IPS-NIHi7 (cell line): ENCODE results near the gene USP2.

Experiments used
- DNase-seq: peaks from one replicate; pipeline ENCODE4 v3.0.0; 2012; ENCODE audit warnings: mixed read lengths; ENCODE audit errors: extremely low spot score

Gene USP2

DNA sequence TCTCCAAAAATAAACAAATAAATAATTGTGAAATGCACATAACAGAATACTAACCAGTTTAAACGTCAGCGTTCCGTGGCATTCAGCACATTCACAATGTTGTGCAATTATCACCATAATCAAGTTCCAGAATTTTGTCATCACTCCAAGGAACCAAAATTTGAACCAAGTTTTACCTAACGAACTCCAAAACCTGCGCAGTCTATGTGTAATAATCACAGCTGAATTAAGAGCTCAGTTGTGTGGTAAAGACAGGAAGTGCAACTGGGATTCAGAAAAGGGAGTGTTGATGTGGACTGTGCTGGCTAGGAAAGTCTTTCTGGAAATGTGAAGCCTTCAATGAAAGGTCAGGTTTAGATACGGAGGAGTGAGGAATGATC lies 59.1 kb downstream of the USP2 start:
- no peak for DNase-seq

DNA sequence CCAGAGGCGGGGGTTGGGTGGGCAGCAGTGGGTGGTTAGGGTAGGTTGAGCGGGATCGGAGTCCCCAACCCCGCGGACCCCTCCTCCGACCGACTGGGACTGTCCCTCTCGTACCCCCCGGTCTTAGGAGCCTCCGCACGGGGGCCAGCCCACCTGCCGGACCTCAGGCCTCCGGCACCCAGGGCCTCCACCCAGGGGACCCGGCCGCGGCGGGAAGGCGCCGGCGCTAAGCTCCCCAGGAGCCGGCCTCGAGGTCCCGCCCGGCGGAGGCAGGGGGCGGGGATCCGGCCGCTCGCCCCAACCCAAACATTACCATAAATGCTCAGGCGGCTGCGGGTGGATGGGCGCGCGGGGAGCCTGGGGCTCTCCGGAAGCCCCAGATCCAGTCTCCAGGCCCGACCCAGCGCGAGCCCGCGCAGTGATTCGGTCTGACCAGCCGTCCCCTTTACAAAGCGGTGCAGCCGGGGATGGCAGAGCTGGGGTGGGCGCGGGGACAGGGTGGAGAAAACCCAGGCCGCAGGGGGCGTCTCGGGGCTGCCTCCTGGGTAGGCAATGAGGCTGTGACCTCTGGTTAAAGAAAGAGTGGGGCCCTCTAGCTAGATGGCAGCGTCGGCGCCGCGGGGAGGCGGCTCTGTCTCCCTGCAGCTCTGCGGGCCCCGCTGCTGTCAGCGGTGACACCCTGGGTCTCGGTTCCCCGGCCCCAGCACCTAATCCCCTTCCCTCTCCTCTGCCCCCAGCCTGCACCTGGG lies 60.5 kb downstream of the USP2 start:
- DNase-seq = peak; percentile 51

DNA sequence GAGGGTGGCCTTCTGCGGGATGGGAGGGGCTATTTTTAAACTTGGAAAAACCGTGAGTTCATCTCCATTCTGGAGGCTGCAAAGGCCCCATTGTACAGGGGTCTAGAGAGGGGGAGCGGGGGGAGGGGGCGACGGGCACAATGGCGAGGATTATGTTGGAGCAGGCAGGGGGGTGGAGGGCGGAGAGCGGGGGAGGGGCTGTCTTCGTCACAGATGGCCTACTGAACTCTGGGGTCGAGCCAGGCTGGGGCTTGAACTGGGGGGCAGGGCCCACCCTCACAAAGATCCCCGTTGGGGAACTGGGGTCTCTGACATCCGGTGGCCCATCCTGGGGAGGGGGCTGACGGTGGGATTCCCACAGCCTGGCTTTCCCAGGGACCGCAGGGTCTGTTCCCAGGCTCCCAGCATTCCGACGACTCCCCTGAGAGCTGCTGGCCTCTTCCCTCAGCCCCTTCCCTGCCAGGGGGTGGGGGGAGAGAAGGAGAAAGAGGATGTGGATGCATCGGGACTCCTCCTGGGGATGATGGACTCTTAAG lies 61.2 kb downstream of the USP2 start:
- no peak for DNase-seq

DNA sequence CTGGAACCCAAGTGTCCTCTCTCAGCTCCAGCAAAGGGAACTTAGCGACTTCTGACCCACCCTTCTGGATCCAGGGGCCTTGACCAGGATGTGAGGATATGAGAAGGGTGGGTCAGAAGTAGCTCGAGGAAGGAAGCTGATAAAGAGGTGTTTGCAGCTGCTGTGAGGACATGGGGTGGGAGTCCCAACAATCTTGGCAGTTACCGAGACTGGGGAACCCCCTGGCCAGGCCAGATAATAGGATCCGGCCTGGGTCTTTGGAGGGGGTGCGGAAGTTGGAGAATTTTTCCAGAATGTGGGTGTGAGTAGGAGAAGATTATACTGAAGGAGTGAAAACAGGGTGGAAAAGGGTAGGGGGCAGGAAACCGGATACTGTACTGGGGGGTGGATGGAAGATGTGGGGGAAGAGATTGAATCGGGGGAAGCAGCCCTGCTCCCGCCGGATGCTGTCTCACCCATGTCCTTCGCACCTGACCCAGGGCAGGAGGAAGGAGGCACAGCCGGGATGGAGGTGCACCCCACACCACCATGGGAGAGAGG lies 61.7 kb downstream of the USP2 start:
- DNase-seq = no peak

DNA sequence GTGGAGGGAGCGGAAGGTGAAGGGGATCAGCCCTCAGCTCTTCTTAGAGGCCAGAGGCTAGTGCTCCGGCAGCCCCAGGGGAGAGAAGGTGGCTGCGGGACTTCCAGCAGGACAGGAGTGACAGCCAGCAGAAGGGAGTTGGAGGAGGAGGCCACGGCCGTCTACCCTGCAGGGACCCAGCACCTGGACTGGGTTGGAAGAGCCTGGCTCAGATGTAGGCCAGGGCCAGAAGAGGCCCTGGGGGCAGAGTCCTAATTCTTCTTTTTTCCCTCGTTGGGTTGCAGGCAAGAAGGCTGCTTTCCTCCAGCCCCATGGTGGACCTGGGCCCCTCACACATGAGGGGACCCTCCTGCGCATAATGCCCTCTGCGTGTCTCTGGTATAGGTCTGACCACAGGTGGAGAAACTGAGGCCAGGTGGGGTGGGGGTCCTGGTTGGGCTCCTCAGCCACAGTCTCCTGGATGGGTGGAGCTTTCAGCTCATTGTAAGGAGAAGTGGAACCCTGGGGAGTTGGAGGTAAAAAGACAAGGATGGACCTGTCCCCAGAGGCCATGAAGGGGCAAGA lies 62.3 kb downstream of the USP2 start:
- DNase-seq = no peak

DNA sequence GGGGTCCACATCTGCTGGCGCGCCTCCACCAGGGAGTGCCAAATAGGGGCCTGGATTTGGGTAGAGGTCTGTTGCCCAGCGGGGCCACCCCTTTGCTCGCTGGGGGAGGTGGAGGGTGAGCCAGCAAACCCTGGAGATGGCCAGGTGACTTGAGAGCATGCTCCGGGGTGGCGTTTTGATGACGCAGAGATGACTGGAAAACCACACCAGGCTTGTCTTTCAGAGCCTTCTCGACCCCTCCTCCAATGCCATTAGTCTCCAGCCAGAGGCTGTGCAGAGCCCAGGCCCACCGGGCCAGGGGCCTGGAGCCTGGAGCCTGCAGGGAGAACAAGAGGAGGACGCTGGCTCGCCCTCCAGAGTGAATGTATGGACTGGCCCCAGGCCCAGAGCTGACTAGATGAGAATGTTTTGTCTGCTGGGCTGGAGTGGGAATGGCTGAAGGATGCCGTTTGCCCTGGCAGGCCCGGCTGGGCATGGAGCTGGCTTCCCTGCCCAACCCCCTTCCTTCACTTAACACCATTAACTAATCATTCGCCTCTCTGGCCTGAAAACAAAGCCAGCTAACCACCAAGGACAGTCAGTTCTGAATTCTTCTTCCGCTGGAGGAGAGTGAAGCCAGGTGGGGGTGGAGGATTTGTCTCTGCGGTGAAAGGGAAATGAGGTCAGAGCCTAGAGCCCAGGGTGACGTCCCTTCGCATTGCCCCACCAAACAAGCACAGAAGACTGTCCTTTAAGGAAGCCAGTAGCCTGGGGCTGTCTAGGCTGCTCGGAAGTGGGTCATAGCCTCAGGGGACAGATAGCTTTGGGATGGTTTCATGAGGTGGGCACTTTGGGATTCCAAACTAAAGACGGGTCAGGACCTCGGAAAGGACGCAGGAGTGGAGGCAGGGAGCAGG lies 63.0 kb downstream of the USP2 start:
- DNase-seq = peak; percentile 52

DNA sequence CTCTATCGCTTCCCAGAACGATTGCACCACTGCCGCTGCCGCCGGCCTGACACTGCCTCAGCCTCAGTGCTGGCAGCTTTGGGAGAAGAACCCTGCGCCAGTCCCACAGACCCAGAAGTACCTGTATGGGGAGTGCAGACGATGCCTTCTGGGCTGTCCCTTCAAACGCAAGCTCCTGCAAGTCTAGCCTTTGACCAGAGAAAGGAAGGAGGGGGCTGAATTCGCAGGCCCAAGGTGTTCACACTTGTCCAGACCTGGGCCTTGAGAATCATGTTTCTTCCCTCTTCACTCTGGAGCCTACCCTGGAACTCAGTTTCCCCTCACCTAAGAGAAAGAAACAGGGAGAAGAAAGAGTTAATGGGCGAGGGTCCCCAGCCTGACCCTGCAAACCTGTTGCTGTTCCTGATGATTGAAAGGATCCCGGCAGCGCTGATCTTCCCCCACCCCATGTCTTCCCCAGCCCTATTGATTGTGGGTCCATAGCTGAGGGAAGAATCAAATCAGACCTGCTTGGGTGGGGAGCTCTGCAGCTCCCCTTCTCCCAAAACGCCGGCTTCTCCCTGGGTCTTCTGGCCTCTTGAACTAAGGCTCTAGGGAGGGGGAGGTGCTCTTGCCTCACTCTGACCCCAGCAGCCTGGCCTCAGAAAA lies 63.8 kb downstream of the USP2 start:
- no peak for DNase-seq

DNA sequence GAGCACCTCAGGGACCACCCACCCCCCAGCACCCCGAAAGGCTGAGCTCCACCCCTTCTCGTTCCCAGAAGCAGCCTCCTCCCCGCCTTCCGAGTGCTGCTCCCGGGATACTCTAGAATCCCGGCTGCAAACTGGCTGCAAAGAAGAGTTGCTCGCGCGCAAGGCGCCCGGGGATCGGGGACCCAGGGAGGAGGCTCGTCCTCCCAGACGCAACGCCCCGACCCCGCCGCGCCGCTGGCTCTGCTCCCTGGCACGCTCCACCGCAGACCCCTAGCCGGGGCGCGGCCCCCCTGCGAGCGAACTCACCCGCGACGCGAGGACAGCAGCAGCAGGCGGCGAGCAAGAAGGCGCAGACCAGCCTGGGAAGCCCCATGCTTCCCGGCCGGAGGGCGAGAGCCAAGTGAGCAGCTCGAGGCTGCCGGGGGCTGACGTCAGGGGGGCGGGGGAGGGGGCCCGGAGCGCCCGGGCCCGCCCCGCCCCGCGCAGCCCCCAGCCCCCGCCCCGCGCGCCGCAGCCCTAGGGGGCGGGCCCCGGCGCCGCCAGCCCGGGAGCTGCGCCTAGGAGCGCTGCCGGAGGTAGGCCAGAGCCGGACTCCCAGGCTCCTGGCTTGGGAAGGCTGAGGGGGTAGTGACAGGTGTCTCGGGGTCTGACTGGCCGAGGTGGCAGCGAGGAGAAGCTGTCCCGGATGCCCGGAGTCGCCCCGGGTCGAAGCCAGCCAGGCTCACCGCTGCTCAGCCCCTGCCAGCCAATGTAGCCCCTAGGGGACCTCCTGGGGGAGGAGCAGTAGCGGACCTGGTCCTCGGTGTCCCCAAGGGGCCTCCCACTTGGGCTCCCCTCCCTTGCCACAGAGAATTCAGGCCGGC lies 64.5 kb downstream of the USP2 start, which contains the start of gene MCAM:
TSS of gene MCAM (minus strand) at position 402 of the 863 bp plus-strand sequence. CDS start at position 373, 29 bp downstream.
- DNase-seq = peak; percentile 82

DNA sequence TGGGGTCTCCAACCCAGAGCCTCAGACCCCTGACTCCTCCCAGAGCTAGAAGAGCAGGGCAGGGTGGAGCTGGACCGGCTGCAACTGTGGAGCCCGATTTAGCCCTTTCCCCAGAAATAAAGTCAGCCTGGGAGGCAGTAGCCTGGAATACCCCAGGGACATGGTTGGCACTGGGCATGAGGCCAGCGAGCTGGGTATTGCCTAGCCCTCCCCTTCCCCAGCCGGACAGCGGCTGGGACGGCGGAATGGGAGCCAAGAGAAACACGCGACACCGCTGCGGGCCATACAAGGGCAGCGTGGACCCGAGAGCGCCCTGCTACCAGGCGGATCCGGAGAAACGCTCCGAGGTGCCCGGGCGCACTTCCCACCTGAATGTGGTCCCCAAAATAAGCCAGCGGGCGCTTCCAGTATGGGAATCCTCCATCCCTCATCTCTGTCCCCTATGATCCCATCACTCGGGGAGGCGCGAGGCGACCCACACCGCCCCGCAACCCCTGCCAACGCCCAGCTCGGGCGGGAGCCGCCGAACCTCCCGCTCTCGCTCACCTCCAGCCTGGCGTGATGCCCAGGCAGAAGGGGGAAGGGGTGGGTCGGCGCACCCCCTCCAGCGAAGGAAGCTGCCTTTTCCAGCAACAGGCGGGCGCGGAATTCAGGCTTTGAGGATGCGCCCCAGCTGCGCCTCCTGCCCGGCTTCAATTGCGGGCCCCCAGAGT lies 65.3 kb downstream of the USP2 start:
- no peak for DNase-seq

DNA sequence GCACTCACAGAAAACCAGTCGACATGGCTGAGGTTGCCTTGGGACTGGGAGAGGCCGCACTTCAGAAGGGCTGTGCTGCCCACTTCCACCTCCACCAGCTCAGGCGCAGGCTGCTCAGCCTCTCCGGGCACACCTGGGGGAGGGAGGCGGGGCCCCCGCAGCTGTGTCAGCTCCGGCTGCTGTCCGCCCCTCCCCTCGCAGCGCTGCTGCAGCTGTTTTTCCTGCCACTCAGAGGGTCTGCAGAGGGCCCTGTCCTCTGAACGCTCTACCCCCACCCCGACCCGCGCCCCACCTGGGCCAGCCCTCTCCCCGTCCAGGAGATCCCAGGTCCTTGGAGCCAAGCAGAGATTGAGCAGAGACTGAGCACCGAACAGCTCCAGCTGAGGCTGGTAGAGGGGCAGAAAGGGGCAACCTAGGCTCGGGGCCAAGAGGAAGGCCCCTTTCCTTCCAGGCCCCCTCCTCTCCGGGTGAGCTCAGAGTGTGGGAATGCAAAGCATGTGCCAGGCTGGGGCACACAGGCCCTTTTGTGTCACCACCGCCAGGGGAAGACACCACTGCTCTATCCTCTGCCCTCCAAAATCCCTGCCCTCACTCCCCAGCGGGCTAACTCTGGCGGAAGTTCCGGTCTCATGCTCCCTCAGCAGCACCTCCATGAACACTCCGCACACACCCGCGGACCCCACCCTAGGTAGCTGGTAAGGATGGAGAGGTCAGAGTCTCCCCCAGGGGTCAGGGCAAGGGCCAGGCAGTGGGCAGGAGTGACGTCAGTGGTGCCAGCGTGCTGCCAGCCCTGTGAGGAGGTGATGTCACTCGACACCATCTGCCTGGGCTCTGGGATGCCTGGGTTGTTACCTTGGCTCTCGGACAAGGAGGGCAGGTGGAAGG lies 66.1 kb downstream of the USP2 start:
- peak; percentile 75 for DNase-seq

DNA sequence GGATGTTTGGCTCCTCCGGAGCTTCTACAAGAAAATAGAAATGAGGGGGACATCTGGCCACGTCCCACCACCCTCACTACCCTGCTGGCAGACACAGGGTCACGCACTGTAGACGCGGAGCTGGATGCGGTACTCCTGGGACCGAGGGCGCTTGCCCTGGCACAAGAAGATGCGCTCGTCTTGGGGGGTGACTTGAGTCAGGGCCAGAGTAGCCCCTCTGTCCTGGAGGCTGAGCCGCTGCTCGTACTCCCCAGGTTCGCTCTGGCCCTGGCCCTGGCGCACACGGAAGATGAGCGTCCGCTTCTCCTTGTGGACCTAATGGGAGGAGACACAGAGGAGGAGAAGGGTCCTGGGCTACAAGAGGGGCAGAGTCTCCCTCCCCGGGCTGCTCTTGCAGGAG lies 66.8 kb downstream of the USP2 start:
- no peak for DNase-seq

DNA sequence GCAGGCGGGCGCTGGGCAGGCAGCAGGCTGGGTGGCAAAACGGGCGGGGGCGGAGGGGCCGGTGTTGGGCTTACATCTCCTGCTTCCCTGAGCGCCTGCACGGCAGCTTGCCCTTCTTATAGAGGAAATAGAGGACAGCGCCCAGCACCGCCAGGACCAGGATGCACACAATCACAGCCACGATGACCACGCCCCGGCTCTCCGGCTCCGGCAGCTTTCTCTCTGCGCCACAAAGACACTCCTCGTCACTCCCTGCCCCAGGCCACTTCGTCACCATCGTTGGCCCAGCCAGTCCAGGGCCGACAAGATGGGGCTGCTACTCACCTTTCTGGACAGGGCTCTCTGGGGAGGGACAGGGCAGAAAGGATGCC lies 70.8 kb downstream of the USP2 start:
- DNase-seq = no peak

DNA sequence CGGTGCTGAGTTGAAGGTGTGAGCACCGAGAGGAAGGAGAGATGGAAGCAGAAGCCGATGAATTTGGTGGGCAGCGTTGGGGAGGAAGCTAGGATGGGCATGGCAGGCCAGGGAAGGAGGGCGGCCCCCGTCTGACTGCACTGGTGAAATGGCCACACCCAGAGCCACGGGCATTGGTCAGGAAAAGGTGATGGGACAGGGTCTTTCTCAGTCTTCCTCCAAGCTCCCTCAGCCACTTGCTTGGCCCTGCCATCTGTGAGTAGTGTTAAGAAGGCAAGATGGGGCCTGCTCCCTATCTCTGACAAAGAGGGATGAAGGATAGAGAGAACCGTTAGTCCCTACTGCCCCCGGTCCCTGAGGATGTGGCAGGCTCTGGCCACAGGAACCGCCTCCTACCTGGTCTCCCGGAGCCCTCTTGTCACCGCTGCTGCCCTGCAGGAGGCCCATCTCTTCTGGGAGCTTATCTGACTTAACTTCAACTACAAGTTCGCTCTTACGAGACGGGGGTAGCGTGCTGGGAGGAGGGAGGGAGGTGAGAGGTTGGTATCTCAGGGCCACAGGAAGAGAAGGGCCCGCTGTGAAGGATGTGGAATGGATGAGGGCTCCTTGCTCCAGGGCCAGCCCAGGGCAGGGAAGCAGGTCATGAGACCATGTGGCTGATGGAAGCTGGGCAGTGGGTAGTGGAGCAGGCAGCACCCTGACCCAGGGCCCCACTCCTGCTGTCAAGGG lies 71.4 kb downstream of the USP2 start:
- DNase-seq = no peak

DNA sequence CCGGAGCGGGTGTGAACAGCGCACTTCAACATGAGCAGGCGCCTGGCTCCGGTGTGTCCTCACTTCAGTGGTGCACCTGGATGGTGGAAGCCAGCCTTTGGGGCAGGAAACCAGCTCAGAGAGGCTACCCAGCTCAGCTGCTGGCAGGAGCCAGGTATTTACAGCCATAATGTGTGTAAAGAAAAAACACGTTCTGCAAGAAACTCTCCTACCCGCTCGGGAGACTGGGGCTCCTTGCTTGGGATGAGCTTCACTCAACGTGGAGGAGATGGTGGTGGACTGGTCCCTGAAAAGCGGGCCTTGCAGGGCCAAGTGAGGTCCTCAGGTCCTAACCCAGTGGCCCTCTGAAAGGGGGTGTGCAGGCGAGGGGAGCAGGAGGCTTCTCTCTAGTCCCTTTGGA lies 72.1 kb downstream of the USP2 start:
- DNase-seq = no peak

DNA sequence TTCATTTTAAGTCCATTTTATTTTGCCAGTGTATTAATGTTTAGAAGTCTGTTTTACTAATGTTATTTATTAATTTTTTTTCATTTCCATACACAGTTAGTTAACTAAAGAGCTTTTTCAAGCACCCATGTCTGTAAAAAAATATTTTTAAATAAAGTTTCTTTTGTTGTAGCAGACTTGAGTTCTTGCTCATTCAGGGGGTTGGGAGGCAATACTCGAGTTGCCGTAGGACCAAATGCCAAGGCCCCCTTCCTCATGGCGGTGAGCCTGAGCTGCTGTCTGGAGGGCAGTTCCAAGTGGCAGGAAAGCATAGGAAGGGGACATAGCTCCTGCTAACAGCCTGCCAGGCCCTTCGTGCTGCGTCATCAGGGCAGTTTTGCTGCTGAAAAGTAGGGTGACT lies 73.5 kb downstream of the USP2 start:
- no peak for DNase-seq

DNA sequence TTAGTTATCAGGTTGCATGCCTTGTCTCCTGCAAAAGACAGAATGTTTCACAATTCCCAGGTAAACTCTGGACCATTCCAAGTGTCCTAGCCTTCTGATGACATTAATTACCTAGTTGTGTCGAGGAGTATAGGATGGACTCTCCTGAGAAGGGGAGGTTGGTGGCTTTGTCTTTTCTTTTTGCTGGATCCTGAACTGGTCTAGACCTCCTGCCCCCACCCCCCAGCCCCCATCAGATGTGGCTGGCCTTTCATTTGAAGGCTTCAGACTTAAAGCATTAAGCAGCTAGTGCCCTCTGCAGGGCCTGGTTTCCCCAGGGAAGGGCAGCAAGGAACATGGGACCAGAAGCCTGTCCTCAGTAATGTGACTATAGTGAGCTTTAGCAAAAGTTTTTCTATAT lies 74.3 kb downstream of the USP2 start:
- DNase-seq = no peak

DNA sequence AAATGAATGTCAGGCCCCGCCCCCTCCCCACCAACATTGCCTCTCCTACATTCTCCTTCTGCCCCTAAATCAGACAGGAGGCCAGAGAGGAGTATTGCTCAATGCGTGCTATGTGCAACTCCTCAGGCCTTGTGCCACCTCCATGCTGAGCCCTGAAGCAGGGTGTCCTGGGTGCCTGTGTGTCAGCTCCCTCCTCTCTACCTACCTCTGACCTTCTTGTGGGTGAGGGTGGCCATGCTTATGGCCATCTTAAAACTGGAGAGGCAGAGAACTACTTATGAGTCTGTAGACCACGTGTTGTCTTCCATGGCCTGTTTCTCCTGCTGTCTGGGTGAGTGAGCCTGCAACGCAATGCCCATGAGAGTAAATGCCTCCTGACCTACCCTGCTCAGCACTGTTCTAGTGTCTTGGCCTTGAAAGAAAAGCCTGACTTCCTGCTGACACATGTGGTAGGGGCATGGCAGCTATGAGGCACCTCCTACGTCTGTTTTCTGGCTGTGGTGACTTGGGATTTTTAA lies 75.1 kb downstream of the USP2 start:
- no peak for DNase-seq
